IMR-90 (cell line): ENCODE data around the gene ASB16. TPM values are rescaled to one million over a fixed set of nuclear protein-coding genes. Genes with fewer than 3 reads are reported as not detected.
"Not testable (repeated sequence)": the region's sequence is repeated elsewhere in the genome, so short reads cannot be mapped to it uniquely, and the experiment has no call there.

Experiments used
- ATAC-seq: fragments of 200-7000 bp; cut with Tn5 transposase; 2 replicates; pipeline ENCODE4 v1.9.1; 2020; ENCODE audit warnings: low read depth, mild to moderate bottlenecking, moderate library complexity
- BruUV-seq: library from RNA; stranded (reverse); fragments of 400-500 nt; replicated peaks from 2 replicates; lab custom pipeline; 2021; lab: Mats Ljungman, UMichigan
- CTCF ChIA-PET: fragments of 300-600 bp; formaldehyde crosslinking; extraction: SDS; loops from one replicate; lab custom pipeline; 2021; ENCODE audit warnings: antibody characterized with exemption; lab: Yijun Ruan, JAX
- POLR2A ChIA-PET: fragments of 300-600 bp; sonication (Branson Sonifier 250); formaldehyde crosslinking; loops from one replicate; lab custom pipeline; 2022; ENCODE audit warnings: antibody characterized with exemption; ENCODE audit not compliant: unreplicated experiment; lab: Charles Lee
- DNase-seq: peaks from one replicate; pipeline ENCODE4 v3.0.0; 2013
- H2AFZ ChIP-seq: replicated peaks from 2 replicates; pipeline ENCODE3; 2013; ENCODE audit warnings: low read length, mild to moderate bottlenecking; ENCODE audit not compliant: poor library complexity
- H2AK5ac ChIP-seq: 2 replicates; pipeline ENCODE4 v1.6.1; 2013; ENCODE audit warnings: low read depth, low read length, inconsistent platforms
- H2AK9ac ChIP-seq: replicated peaks from 2 replicates; pipeline ENCODE3; 2013; ENCODE audit warnings: mild to moderate bottlenecking, low read depth, low read length, moderate library complexity; ENCODE audit not compliant: poor library complexity
- H2BK120ac ChIP-seq: 2 replicates; pipeline ENCODE4 v1.6.1; 2013; ENCODE audit warnings: low read depth, low read length, inconsistent platforms
- H2BK15ac ChIP-seq: 3 replicates; pipeline ENCODE4 v1.6.1; 2013; ENCODE audit warnings: low read depth, low read length, inconsistent platforms
- H2BK20ac ChIP-seq: 2 replicates; pipeline ENCODE4 v1.6.1; 2013; ENCODE audit warnings: low read depth, mild to moderate bottlenecking, inconsistent platforms, low read length, moderate library complexity
- H2BK5ac ChIP-seq: 2 replicates; pipeline ENCODE4 v1.6.1; 2013; ENCODE audit warnings: mild to moderate bottlenecking, low read depth, low read length, inconsistent platforms; ENCODE audit not compliant: poor library complexity, severe bottlenecking
- H3K14ac ChIP-seq: replicated peaks from 2 replicates; pipeline ENCODE4 v1.6.1; 2013; ENCODE audit warnings: low read depth, low read length, inconsistent platforms
- H3K18ac ChIP-seq: 2 replicates; pipeline ENCODE4 v1.6.1; 2013; ENCODE audit warnings: low read depth, low read length, control low read depth
- H3K23ac ChIP-seq: 2 replicates; pipeline ENCODE4 v1.6.1; 2013; ENCODE audit warnings: low read depth, low read length, inconsistent platforms
- H3K27ac ChIP-seq: 2 replicates; pipeline ENCODE4 v1.5.1; 2013; ENCODE audit warnings: mild to moderate bottlenecking, control low read depth, low read length; ENCODE audit not compliant: insufficient read depth
- H3K27me3 ChIP-seq: 2 replicates; pipeline ENCODE4 v1.6.1; 2013; ENCODE audit warnings: low read length; ENCODE audit not compliant: control insufficient read depth, insufficient read depth
- H3K36me3 ChIP-seq: 2 replicates; pipeline ENCODE4 v1.6.1; 2013; ENCODE audit warnings: low read length, mixed read lengths; ENCODE audit not compliant: control insufficient read depth, insufficient read depth
- H3K4ac ChIP-seq: 2 replicates; pipeline ENCODE4 v1.6.1; 2013; ENCODE audit warnings: low read depth, low read length, inconsistent platforms
- H3K4me1 ChIP-seq: 2 replicates; pipeline ENCODE4 v1.6.1; 2013; ENCODE audit warnings: low read length, mixed read lengths; ENCODE audit not compliant: control insufficient read depth, insufficient read depth
- H3K4me2 ChIP-seq: 2 replicates; pipeline ENCODE4 v1.6.1; 2013; ENCODE audit warnings: low read depth, mild to moderate bottlenecking, control low read depth, low read length, moderate library complexity
- H3K4me3 ChIP-seq: 2 replicates; pipeline ENCODE4 v1.5.1; 2013; ENCODE audit warnings: low read depth, mild to moderate bottlenecking, control low read depth, low read length, moderate library complexity; ENCODE audit not compliant: insufficient read depth
- H3K56ac ChIP-seq: 2 replicates; pipeline ENCODE4 v1.6.1; 2013; ENCODE audit warnings: low read length, inconsistent platforms; ENCODE audit not compliant: insufficient read depth; ENCODE audit errors: extremely low read depth
- H3K79me1 ChIP-seq, 2 experiments: 2 replicates each; pipeline ENCODE4 v1.6.1; 2013; ENCODE audit warnings: low read length in 2 of 2, inconsistent platforms in 1 of 2, low read depth in 1 of 2
- H3K9ac ChIP-seq: 2 replicates; pipeline ENCODE4 v1.6.1; 2013; ENCODE audit warnings: low read depth, low read length, control low read depth
- H3K9me1 ChIP-seq: 2 replicates; pipeline ENCODE4 v1.6.1; 2013; ENCODE audit warnings: low read length, inconsistent platforms; ENCODE audit not compliant: insufficient read depth
- H3K9me3 ChIP-seq: 2 replicates; pipeline ENCODE4 v1.6.1; 2013; ENCODE audit warnings: low read length; ENCODE audit not compliant: control insufficient read depth, insufficient read depth
- H4K20me1 ChIP-seq: 2 replicates; pipeline ENCODE4 v1.6.1; 2013; ENCODE audit warnings: low read length, inconsistent platforms; ENCODE audit not compliant: insufficient read depth
- H4K5ac ChIP-seq: 2 replicates; pipeline ENCODE4 v1.6.1; 2013; ENCODE audit warnings: mild to moderate bottlenecking, low read depth, low read length, control low read depth
- H4K8ac ChIP-seq, 2 experiments: 2 replicates each; pipeline ENCODE4 v1.6.1; 2013; ENCODE audit warnings: low read depth in 2 of 2, low read length in 2 of 2, control low read depth in 1 of 2, inconsistent platforms in 1 of 2
- H4K91ac ChIP-seq: 2 replicates; pipeline ENCODE4 v1.6.1; 2013; ENCODE audit warnings: low read depth, low read length, inconsistent platforms; ENCODE audit not compliant: insufficient read depth
- MAFK ChIP-seq: IDR thresholded peaks from 2 replicates; pipeline ENCODE4 v1.6.1; 2012; ENCODE audit warnings: low read depth, low read length, improper control_type of control experiment
- MXI1 ChIP-seq: IDR thresholded peaks from 2 replicates; pipeline ENCODE4 v1.6.1; 2012; ENCODE audit warnings: low read depth, mild to moderate bottlenecking, low read length, moderate library complexity, borderline replicate concordance
- NFE2L2 ChIP-seq: fragments of 150-350 bp; IDR thresholded peaks from 2 replicates; pipeline ENCODE4 v1.6.1; 2016; ENCODE audit warnings: low read depth, mild to moderate bottlenecking, low read length
- RAD21 ChIP-seq: IDR thresholded peaks from 2 replicates; pipeline ENCODE4 v1.6.1; 2012; ENCODE audit warnings: low read length, improper control_type of control experiment
- WGBS, 2 experiments: methylation state at CpG; one replicate each; pipeline versions ENCODE4 v1.1.5 to v1.1.7; 2013; ENCODE audit warnings: missing lambda C conversion rate in 2 of 2; ENCODE audit not compliant: insufficient read length in 1 of 2; ENCODE audit errors: extremely low coverage in 2 of 2; 5-methylcytosine and 5-hydroxymethylcytosine counted together
- dilution Hi-C: fragments of 300-500 bp; cut with HindIII; formaldehyde crosslinking; loops from one replicate; pipeline ENCODE4 v1.14.3; 2018; ENCODE audit warnings: low sequenced_read_pairs; ENCODE audit not compliant: unreplicated experiment
- in situ Hi-C: fragments of 300-500 bp; cut with MboI; formaldehyde crosslinking; loops from 3 replicates; pipeline ENCODE4 v1.14.3; 2019; ENCODE audit warnings: low sequenced_read_pairs, inconsistent platforms, mixed read lengths
- intact Hi-C: fragments of 100-400 bp; cut with micrococcal nuclease; formaldehyde crosslinking; loops from 2 replicates; pipeline ENCODE4 v1.10.0; 2022
- polyA plus RNA-seq, 3 experiments: library from polyadenylated mRNA; depleted of rRNA; stranded (reverse); fragments of >200 nt; gene quantifications; 2 replicates each; pipeline ENCODE4 v1.2.3, GENCODE V29; 2012; ENCODE audit warnings: low replicate concordance in 1 of 3
- total RNA-seq: library from RNA; depleted of rRNA; stranded (reverse); fragments of >200 nt; gene quantifications from 2 replicates; pipeline ENCODE4 v1.2.3, GENCODE V29; 2012

Gene ASB16
- total and polyA plus RNA-seq, 2 of the 4 experiments (the other 2 are of a cell fraction), result 0.05 TPM; not detected in 1

DNA sequence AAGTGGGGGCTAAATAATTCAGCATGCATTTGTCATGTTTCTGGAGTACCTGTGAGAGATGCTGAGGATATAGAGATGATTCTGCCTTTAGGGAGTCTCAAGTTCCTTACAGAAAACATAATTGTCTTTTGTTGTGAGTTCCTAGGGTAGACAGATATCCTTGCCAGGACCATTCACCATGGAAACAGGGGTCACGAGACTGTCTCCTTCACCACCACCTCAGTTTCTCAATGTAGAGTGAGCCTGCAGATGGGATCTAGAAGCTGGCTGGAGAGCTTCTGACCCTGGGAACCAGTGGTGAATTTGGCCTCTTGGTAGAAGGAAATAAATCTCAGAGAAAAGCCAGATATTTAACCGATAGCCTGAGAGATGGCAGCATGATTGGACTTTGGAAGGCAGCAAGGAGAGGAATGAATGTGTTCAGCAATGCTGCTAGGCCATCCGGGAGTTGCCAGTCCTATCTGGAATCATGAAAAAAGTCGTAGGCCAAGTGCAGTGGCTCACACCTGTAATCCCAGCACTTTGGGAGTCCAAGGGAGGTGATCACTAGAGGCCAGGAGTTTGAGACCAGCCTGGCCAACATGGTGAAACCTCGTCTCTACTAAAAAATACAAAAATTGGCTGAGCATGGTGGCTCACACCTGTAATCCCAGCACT is 39.7 kb upstream of the ASB16 start:
- ChIA-PET POLR2A (no interaction called here), CTCF (no interaction called here)
- Histone ChIP-seq H2BK15ac (no peak overlapping the region), H4K8ac (no peak overlapping the region), H2AFZ (no peak overlapping the region), H3K27ac (no peak overlapping the region), H3K9ac (no peak overlapping the region), H3K9me3 (no peaks in the 10 kb centered on the region), H2BK20ac (no peak overlapping the region), H2AK9ac (no peak overlapping the region), H4K5ac (no peak overlapping the region), H3K36me3 (no peaks in the 10 kb centered on the region), H4K20me1 (no peaks in the 10 kb centered on the region), H3K23ac (no peak overlapping the region), H2BK120ac (no peak overlapping the region), H3K14ac (no peak overlapping the region), H3K9me1 (peaks cover 9% of the 10 kb centered on the region), H2BK5ac (no peak overlapping the region), H3K18ac (no peak overlapping the region), H3K4ac (no peak overlapping the region), H3K4me3 (no peak overlapping the region), H3K79me1 (no peaks in the 10 kb centered on the region), H3K27me3 (no peaks in the 10 kb centered on the region), H2AK5ac (no peak overlapping the region), H3K4me1 (peaks cover 1% of the 10 kb centered on the region; the same call in 1 of the 2 replicates), H3K56ac (no peak overlapping the region), H3K4me2 (no peak overlapping the region), H4K91ac (no peak overlapping the region)
- TF ChIP-seq NFE2L2 (no peak), MAFK (no peak), MXI1 (no peak), RAD21 (no peak)
- in situ Hi-C loops, result no loop called here
- DNase-seq (no peak), ATAC-seq (no peak)
- intact Hi-C loops, result no loop called here
- BruUV-seq, result no TSS peak
- WGBS, 2 experiments, result 68% methylated on average over 3 of the region's 5 CpGs; no CpG with 5 or more reads in 1 of the 2 experiments
- dilution Hi-C loops, result no loop called here

DNA sequence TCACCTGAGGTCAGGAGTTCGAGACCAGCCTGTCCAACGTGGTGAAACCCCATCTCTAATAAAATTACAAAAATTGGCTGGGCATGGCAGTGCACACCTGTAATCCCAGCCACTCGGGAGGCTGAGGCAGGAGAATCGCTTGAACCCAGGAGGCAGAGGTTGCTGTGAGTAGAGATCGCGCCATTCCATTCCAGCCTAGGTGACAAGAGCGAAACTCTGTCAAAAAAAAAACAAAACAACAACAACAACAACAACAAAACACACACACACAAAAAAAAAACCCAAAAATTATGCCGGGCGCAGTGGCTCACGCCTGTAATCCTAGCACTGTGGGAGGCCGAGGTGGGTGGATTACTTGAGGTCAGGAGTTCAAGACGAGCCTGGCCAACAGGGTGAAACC is 39.1 kb upstream of the ASB16 start:
- H3K4me2 ChIP-seq, in situ Hi-C loops, H3K27ac ChIP-seq, H3K9ac ChIP-seq, H3K4ac ChIP-seq, H2AK9ac ChIP-seq, H4K91ac ChIP-seq, H2BK15ac ChIP-seq, H2BK120ac ChIP-seq, BruUV-seq, ATAC-seq, H4K5ac ChIP-seq, H3K23ac ChIP-seq, H2BK20ac ChIP-seq, H3K79me1 ChIP-seq, H3K27me3 ChIP-seq, H4K8ac ChIP-seq, H3K4me3 ChIP-seq, DNase-seq, H3K14ac ChIP-seq, H2AFZ ChIP-seq, dilution Hi-C loops, H2BK5ac ChIP-seq, POLR2A ChIA-PET, H4K20me1 ChIP-seq, CTCF ChIA-PET, H3K56ac ChIP-seq, H3K4me1 ChIP-seq, H3K9me1 ChIP-seq, H3K18ac ChIP-seq, H3K36me3 ChIP-seq, intact Hi-C loops, H2AK5ac ChIP-seq, H3K9me3 ChIP-seq: not testable (repeated sequence)
- WGBS, 2 experiments, result no CpG with 5 or more reads among the region's 12 CpGs
